PC-9 (cell line): ENCODE results near the gene SRL. TPM values are rescaled to one million over a fixed set of nuclear protein-coding genes. Genes with fewer than 3 reads are reported as not detected.

ENCODE experiments used
- BruUV-seq: library from RNA; stranded (reverse); fragments of 400-500 nt; replicated peaks from 2 replicates; lab custom pipeline; 2021; lab: Mats Ljungman, UMichigan
- CTCF ChIA-PET: fragments of 300-600 bp; sonication (Branson Sonifier 250); formaldehyde crosslinking; loops from one replicate; lab custom pipeline; 2022; ENCODE audit warnings: antibody characterized with exemption; lab: Charles Lee
- POLR2A ChIA-PET: fragments of 300-600 bp; sonication (Branson Sonifier 250); formaldehyde crosslinking; loops from one replicate; lab custom pipeline; 2022; ENCODE audit warnings: antibody characterized with exemption; ENCODE audit not compliant: unreplicated experiment; lab: Charles Lee
- DNase-seq, 2 experiments: peaks; one replicate each; pipeline versions ENCODE4 v3.0.0 to v3.0.0-alpha.2; 2015 to 2022; ENCODE audit warnings: mixed read lengths in 1 of 2
- H2AFZ ChIP-seq: fragments of 200-600 bp; sonication (generic); 2 replicates; pipeline ENCODE4 v1.8.1; 2017; ENCODE audit warnings: antibody characterized with exemption
- H3F3A ChIP-seq: fragments of 200-600 bp; sonication (generic); 2 replicates; pipeline ENCODE4 v1.8.1; 2017; ENCODE audit warnings: antibody characterized with exemption, mild to moderate bottlenecking, low read depth; ENCODE audit not compliant: insufficient read depth
- H3K27ac ChIP-seq: fragments of 200-600 bp; sonication (generic); 2 replicates; pipeline ENCODE4 v1.6.1; 2016; ENCODE audit warnings: mixed run types
- H3K27me3 ChIP-seq: fragments of 200-600 bp; sonication (generic); 2 replicates; pipeline ENCODE4 v1.6.1; 2016; ENCODE audit warnings: low read depth, mixed run types; ENCODE audit not compliant: insufficient read depth
- H3K36me3 ChIP-seq: fragments of 200-600 bp; sonication (generic); 2 replicates; pipeline ENCODE4 v1.6.1; 2016; ENCODE audit warnings: low read depth, mixed run types
- H3K4me1 ChIP-seq: fragments of 200-600 bp; sonication (generic); replicated peaks from 2 replicates; pipeline ENCODE4 v1.6.1; 2016; ENCODE audit warnings: mixed run types; ENCODE audit not compliant: insufficient read depth
- H3K4me2 ChIP-seq: fragments of 200-600 bp; sonication (generic); 2 replicates; pipeline ENCODE4 v1.6.1; 2017; ENCODE audit warnings: mixed run types
- H3K4me3 ChIP-seq: fragments of 200-600 bp; sonication (generic); 2 replicates; pipeline ENCODE4 v1.6.1; 2016; ENCODE audit warnings: mixed run types
- H3K79me2 ChIP-seq: fragments of 200-600 bp; sonication (generic); 2 replicates; pipeline ENCODE4 v1.6.1; 2017; ENCODE audit warnings: low read depth, mixed run types
- H3K9me2 ChIP-seq: fragments of 200-600 bp; sonication (generic); 2 replicates; pipeline ENCODE4 v1.8.1; 2017; ENCODE audit warnings: mild to moderate bottlenecking; ENCODE audit not compliant: insufficient read depth
- H3K9me3 ChIP-seq: fragments of 200-600 bp; sonication (generic); 2 replicates; pipeline ENCODE4 v1.8.1; 2016; ENCODE audit warnings: low read depth; ENCODE audit not compliant: insufficient read depth
- H4K20me1 ChIP-seq: fragments of 200-600 bp; sonication (generic); 2 replicates; pipeline ENCODE4 v1.8.1; 2017; ENCODE audit not compliant: insufficient read depth
- EZH2 ChIP-seq: fragments of 200-600 bp; sonication (generic); IDR thresholded peaks from 2 replicates; pipeline ENCODE4 v1.8.0; 2017; ENCODE audit warnings: antibody characterized with exemption, low read depth
- intact Hi-C: fragments of 100-400 bp; cut with micrococcal nuclease; formaldehyde crosslinking; loops from one replicate; pipeline ENCODE4 v1.10.0; 2022; ENCODE audit not compliant: unreplicated experiment
- total RNA-seq: library from RNA; stranded (reverse); gene quantifications from 2 replicates; pipeline ENCODE4 v1.2.3, GENCODE V29; 2021
- TF ChIP-seq, protein P1 (sequence below): fragments of 200-600 bp; sonication (generic); conservative IDR thresholded peaks from 2 replicates; pipeline ENCODE4 v1.6.1; 2017; ENCODE audit warnings: mixed run types, antibody characterized with exemption, mild to moderate bottlenecking, moderate library complexity

SRL gene
- total RNA-seq, 1 experiment from 2014 or later = not detected

DNA sequence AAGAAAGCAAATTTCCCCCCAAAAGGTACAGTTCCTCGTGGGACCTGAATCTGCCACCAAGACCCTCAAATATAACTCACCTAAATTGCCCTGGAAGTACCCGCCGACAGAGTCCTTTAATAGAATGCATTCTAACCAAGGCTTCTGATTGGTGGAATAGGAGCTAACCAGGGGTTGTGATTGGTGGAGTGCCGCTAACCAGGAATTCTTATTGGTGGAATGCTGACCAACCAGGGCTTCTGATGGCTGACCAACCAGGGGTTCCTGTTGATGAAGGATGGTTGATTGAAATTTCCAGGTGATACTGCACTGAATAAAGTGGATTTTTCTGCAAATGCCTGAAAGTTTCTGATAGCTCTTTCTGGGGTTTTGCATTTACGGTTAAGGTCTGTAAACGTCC lies 24.5 kb upstream of the SRL start:
- Histone ChIP-seq H3K4me2 (no peak overlapping the region), H3K9me3 (no peaks in the 10 kb centered on the region), H4K20me1 (peaks cover 45% of the 10 kb centered on the region), H3K79me2 (peaks cover 78% of the 10 kb centered on the region), H3K27ac (no peak overlapping the region), H3F3A (peaks cover 11% of the 10 kb centered on the region; the same call in 1 of the 2 replicates), H3K36me3 (0 out of 2 replicates have a peak, but pooled peaks cover 10% of the 10 kb centered on the region), H2AFZ (no peak overlapping the region), H3K4me3 (no peak overlapping the region), H3K27me3 (no peaks in the 10 kb centered on the region), H3K4me1 (peaks cover 7% of the 10 kb centered on the region), H3K9me2 (no peaks in the 10 kb centered on the region)
- BruUV-seq = no TSS peak
- ChIA-PET POLR2A (no interaction called here), CTCF (interaction anchor here (0.6 kb wide), 1 partner anchor 66 kb away, joined by 3 read pairs; no protein-coding TSS in a partner anchor)
- DNase-seq = no peak
- TF ChIP-seq, protein P1, sequence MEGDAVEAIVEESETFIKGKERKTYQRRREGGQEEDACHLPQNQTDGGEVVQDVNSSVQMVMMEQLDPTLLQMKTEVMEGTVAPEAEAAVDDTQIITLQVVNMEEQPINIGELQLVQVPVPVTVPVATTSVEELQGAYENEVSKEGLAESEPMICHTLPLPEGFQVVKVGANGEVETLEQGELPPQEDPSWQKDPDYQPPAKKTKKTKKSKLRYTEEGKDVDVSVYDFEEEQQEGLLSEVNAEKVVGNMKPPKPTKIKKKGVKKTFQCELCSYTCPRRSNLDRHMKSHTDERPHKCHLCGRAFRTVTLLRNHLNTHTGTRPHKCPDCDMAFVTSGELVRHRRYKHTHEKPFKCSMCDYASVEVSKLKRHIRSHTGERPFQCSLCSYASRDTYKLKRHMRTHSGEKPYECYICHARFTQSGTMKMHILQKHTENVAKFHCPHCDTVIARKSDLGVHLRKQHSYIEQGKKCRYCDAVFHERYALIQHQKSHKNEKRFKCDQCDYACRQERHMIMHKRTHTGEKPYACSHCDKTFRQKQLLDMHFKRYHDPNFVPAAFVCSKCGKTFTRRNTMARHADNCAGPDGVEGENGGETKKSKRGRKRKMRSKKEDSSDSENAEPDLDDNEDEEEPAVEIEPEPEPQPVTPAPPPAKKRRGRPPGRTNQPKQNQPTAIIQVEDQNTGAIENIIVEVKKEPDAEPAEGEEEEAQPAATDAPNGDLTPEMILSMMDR = no peak
- TF ChIP-seq EZH2 = no peak
- intact Hi-C loops = no loop called here

DNA sequence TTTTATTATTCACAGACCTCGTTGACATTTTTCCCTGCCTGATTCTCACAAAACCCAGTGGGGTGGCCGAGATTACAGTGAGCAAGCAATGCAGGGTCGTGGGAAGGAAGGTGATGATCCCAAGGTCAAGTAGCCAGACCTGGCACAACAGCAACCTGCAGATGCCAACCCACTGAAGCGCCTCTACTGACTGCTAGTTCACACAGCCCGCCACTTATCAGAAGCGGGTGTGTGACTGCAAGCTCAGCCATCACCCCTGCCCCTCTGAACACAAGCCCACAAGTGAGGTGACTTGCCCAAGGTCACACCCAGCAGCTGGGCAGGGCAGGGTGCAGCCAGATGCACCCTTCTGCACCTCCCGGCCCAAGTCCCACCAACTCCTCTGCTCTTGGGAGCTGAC lies 23.8 kb upstream of the SRL start:
- Histone ChIP-seq H3F3A (peaks cover 9% of the 10 kb centered on the region; the same call in 1 of the 2 replicates), H3K27me3 (no peaks in the 10 kb centered on the region), H3K4me1 (peaks cover 2% of the 10 kb centered on the region), H4K20me1 (peaks cover 48% of the 10 kb centered on the region), H3K27ac (no peak overlapping the region), H2AFZ (no peak overlapping the region), H3K4me2 (no peak overlapping the region), H3K36me3 (0 out of 2 replicates have a peak, but pooled peaks cover 10% of the 10 kb centered on the region), H3K9me2 (no peaks in the 10 kb centered on the region), H3K4me3 (no peak overlapping the region), H3K79me2 (peaks cover 71% of the 10 kb centered on the region), H3K9me3 (no peaks in the 10 kb centered on the region)
- DNase-seq = no peak
- intact Hi-C loops = no loop called here
- CTCF ChIA-PET = no interaction called here
- no TSS peak for BruUV-seq
- TF ChIP-seq, protein P1 = no peak
- no peak for TF ChIP-seq EZH2
- POLR2A ChIA-PET = interaction anchor here (0.6 kb wide), 1 partner anchor 569 kb away, joined by 3 read pairs; no protein-coding TSS in a partner anchor

- DNase-seq = no peak
- no peaks in the 10 kb centered on the region for H3K9me3 ChIP-seq
- H2AFZ ChIP-seq = no peak overlapping the region
- intact Hi-C loops = no loop called here
- CTCF ChIA-PET = interaction anchor here (0.5 kb wide), 1 partner anchor 25 kb away, joined by 5 read pairs; no protein-coding TSS in a partner anchor
- H3F3A ChIP-seq = peaks cover 10% of the 10 kb centered on the region; the same call in 1 of the 2 replicates
- POLR2A ChIA-PET = no interaction called here
- H3K9me2 ChIP-seq = no peaks in the 10 kb centered on the region
- H3K79me2 ChIP-seq = peaks cover 60% of the 10 kb centered on the region
- H3K36me3 ChIP-seq = 0 out of 2 replicates have a peak, but pooled peaks cover 10% of the 10 kb centered on the region
- no peak overlapping the region for H3K27ac ChIP-seq
- peaks cover 48% of the 10 kb centered on the region for H4K20me1 ChIP-seq
- BruUV-seq = no TSS peak
- TF ChIP-seq, protein P1 = no peak
- TF ChIP-seq EZH2 = no peak
- H3K4me3 ChIP-seq = no peak overlapping the region
- no peaks in the 10 kb centered on the region for H3K4me1 ChIP-seq
- H3K27me3 ChIP-seq = no peaks in the 10 kb centered on the region
- H3K4me2 ChIP-seq = no peak overlapping the region
Observed at GRCh38 chr16:4264546-4264945, 22.7 kb upstream of the SRL start.
